HL-60/S4 (cell line): ENCODE data around the gene LOXL1.

Experiments
- in situ Hi-C: fragments of 300-500 bp; cut with MboI; formaldehyde crosslinking; loops from 2 replicates; pipeline ENCODE4 v1.14.3; 2022; ENCODE audit warnings: low sequenced_read_pairs

LOXL1 gene

GRCh38 chr15:73899197-73900094 is 26.8 kb upstream of the LOXL1 start:
- in situ Hi-C loops = no loop called here

GRCh38 chr15:73900095-73900712 is 26.1 kb upstream of the LOXL1 start:
- in situ Hi-C loops = no loop called here

GRCh38 chr15:73901126-73901810 is 25.0 kb upstream of the LOXL1 start:
- in situ Hi-C loops = no loop called here

GRCh38 chr15:73902121-73903020 is 23.9 kb upstream of the LOXL1 start:
- in situ Hi-C loops = no loop called here

GRCh38 chr15:73904026-73904815 is 22.0 kb upstream of the LOXL1 start:
- in situ Hi-C loops = no loop called here

- in situ Hi-C loops = no loop called here
Measured at GRCh38 chr15:73905225-73905827, 20.9 kb upstream of the LOXL1 start.

- in situ Hi-C loops = no loop called here
Measured at GRCh38 chr15:73906346-73907034, 19.8 kb upstream of the LOXL1 start.

GRCh38 chr15:73907035-73907408 is 19.2 kb upstream of the LOXL1 start:
- in situ Hi-C loops = no loop called here

GRCh38 chr15:73908030-73908821 is 18.0 kb upstream of the LOXL1 start:
- in situ Hi-C loops = no loop called here

- in situ Hi-C loops = no loop called here
Measured at GRCh38 chr15:73908822-73909122, 17.5 kb upstream of the LOXL1 start.

GRCh38 chr15:73909651-73910050 is 16.6 kb upstream of the LOXL1 start:
- in situ Hi-C loops = no loop called here

- in situ Hi-C loops = no loop called here
Measured at GRCh38 chr15:73910522-73911303, 15.5 kb upstream of the LOXL1 start.

- in situ Hi-C loops = no loop called here
Measured at GRCh38 chr15:73912030-73912596, 14.1 kb upstream of the LOXL1 start.

- in situ Hi-C loops = no loop called here
Measured at GRCh38 chr15:73914145-73914544, 12.1 kb upstream of the LOXL1 start.

GRCh38 chr15:73915082-73915481 is 11.2 kb upstream of the LOXL1 start:
- in situ Hi-C loops = no loop called here

GRCh38 chr15:73918784-73919183 is 7.5 kb upstream of the LOXL1 start:
- in situ Hi-C loops = no loop called here

- in situ Hi-C loops = no loop called here
Measured at GRCh38 chr15:73919706-73920105, 6.6 kb upstream of the LOXL1 start.
